Measurements from ENCODE around the gene PRX. TPM values are rescaled to one million over a fixed set of nuclear protein-coding genes. Genes with fewer than 3 reads are reported as not detected.

The PRX gene
- polyA plus RNA-seq, 1 donor from 2014 or later, result 0.20 TPM

DNA sequence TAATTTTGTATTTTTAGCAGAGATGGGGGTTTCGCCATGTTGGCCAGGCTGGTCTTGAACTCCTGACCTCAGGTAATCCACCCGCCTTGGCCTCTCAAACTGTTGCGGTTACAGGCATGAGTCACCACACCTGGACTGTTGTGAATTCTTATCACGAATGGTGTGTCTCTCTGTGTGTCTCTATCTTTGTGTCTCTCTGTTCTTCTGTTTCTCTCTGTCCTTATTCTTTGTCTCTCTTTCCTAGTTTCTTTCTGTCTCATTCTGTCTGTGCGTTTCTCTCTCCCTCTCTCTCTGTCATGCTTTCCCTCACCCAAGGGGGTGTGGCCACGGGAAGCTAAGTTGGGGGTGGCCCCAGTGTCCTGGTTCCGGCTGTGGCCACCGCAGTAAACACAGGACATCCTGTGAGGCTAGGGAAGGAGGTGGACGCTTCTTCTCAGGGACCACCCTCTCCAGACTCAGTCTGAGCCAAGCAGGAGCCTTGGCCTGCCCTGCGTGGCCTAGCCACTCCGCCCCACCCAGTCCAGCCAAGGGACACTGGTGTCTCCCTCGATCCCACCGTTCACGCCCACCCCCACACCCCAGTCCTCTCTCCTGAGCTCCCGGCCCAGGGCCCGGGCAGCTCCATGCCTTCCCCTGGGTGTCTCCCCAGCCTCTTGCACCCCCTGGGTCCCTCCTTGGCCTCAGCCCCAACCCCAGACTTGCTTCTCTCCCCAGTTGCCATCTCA is 3.9 kb upstream of the PRX start:
- Histone ChIP-seq H3K9me2 (ENCODE audit: insufficient read depth, low read length) (no peaks in the 10 kb centered on the region), H3K79me2 (replicated peaks; ENCODE audit: insufficient read depth, low read length) (no peaks in the 10 kb centered on the region), H3K4me3 (ENCODE audit: low read length) (no peak overlapping the region), H3K9ac (ENCODE audit: low read length) (no peak overlapping the region), H3F3A (ENCODE audit: insufficient read depth, low read length, poor library complexity, severe bottlenecking) (no peaks in the 10 kb centered on the region), H3K27me3 (ENCODE audit: insufficient read depth, low read depth, low read length) (no peaks in the 10 kb centered on the region), H3K27ac (ENCODE audit: low read length) (no peak overlapping the region), H3K4me2 (ENCODE audit: low read length) (no peak overlapping the region), H4K20me1 (ENCODE audit: insufficient read depth) (no peaks in the 10 kb centered on the region), H3K9me3 (ENCODE audit: low read length) (no peaks in the 10 kb centered on the region), H3K36me3 (ENCODE audit: insufficient read depth, low read length) (no peaks in the 10 kb centered on the region), H2AFZ (ENCODE audit: low read depth, low read length) (no peak overlapping the region)
- TF ChIP-seq, protein P1, sequence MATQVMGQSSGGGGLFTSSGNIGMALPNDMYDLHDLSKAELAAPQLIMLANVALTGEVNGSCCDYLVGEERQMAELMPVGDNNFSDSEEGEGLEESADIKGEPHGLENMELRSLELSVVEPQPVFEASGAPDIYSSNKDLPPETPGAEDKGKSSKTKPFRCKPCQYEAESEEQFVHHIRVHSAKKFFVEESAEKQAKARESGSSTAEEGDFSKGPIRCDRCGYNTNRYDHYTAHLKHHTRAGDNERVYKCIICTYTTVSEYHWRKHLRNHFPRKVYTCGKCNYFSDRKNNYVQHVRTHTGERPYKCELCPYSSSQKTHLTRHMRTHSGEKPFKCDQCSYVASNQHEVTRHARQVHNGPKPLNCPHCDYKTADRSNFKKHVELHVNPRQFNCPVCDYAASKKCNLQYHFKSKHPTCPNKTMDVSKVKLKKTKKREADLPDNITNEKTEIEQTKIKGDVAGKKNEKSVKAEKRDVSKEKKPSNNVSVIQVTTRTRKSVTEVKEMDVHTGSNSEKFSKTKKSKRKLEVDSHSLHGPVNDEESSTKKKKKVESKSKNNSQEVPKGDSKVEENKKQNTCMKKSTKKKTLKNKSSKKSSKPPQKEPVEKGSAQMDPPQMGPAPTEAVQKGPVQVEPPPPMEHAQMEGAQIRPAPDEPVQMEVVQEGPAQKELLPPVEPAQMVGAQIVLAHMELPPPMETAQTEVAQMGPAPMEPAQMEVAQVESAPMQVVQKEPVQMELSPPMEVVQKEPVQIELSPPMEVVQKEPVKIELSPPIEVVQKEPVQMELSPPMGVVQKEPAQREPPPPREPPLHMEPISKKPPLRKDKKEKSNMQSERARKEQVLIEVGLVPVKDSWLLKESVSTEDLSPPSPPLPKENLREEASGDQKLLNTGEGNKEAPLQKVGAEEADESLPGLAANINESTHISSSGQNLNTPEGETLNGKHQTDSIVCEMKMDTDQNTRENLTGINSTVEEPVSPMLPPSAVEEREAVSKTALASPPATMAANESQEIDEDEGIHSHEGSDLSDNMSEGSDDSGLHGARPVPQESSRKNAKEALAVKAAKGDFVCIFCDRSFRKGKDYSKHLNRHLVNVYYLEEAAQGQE (IDR thresholded peaks at IDR 0.05; ENCODE audit: borderline replicate concordance), result no peak
- no peak for TF ChIP-seq MXI1 (conservative IDR thresholded peaks at IDR 0.05; ENCODE audit: poor library complexity, severe bottlenecking)
- no peak for TF ChIP-seq SMC3 (conservative IDR thresholded peaks at IDR 0.05; ENCODE audit: poor library complexity)
- TF ChIP-seq POLR2AphosphoS5 (IDR thresholded peaks at IDR 0.05), result no peak
- TF ChIP-seq RAD21 (conservative IDR thresholded peaks at IDR 0.05), result no peak

DNA sequence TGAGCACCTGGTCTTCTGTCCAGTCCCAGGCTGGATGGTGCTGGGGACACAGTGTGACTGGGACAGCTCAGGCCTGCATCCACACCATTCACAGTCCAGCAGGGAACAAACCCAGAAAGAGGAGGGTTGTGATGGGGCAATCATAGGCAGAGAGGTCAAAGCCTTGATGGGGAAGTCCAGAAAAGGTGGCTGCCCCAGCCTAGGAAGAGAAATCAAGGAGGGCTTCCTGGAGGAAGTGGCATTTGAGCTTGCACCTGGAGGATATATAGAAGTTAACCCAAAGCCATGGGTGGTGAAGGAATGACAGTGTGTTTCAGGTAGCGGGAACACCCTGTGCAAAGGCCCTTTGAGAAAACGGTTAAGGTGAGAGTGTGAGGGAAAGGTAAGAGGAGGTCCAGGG is 2.6 kb upstream of the PRX start:
- no peaks in the 10 kb centered on the region for H3K9me2 ChIP-seq (ENCODE audit: insufficient read depth, low read length)
- H3K27ac ChIP-seq (ENCODE audit: low read length), result no peak overlapping the region
- no peaks in the 10 kb centered on the region for H3K9me3 ChIP-seq (ENCODE audit: low read length)
- TF ChIP-seq POLR2AphosphoS5 (IDR thresholded peaks at IDR 0.05) (no peak), SMC3 (conservative IDR thresholded peaks at IDR 0.05; ENCODE audit: poor library complexity) (no peak), TAF1 (IDR thresholded peaks at IDR 0.05; ENCODE audit: low read depth) (no peak), MXI1 (conservative IDR thresholded peaks at IDR 0.05; ENCODE audit: poor library complexity, severe bottlenecking) (no peak), EP300 (conservative IDR thresholded peaks at IDR 0.05; ENCODE audit: poor library complexity, severe bottlenecking) (no peak), EZH2 (IDR thresholded peaks at IDR 0.05; ENCODE audit: borderline replicate concordance, insufficient read depth, low read length, poor library complexity, severe bottlenecking) (no peak), RAD21 (conservative IDR thresholded peaks at IDR 0.05) (no peak), CTCF (IDR thresholded peaks at IDR 0.05; ENCODE audit: poor library complexity, severe bottlenecking) (no peak)
- TF ChIP-seq, protein P1 (IDR thresholded peaks at IDR 0.05; ENCODE audit: borderline replicate concordance), result no peak
- H3K36me3 ChIP-seq (ENCODE audit: insufficient read depth, low read length), result no peaks in the 10 kb centered on the region
- H3K4me2 ChIP-seq (ENCODE audit: low read length), result no peak overlapping the region
- no peak overlapping the region for H3K9ac ChIP-seq (ENCODE audit: low read length)
- H3K79me2 ChIP-seq (replicated peaks; ENCODE audit: insufficient read depth, low read length), result no peaks in the 10 kb centered on the region
- H3K27me3 ChIP-seq (ENCODE audit: insufficient read depth, low read depth, low read length), result no peaks in the 10 kb centered on the region
- no peak overlapping the region for H2AFZ ChIP-seq (ENCODE audit: low read depth, low read length)
- H3F3A ChIP-seq (ENCODE audit: insufficient read depth, low read length, poor library complexity, severe bottlenecking), result no peaks in the 10 kb centered on the region
- H4K20me1 ChIP-seq (ENCODE audit: insufficient read depth), result no peaks in the 10 kb centered on the region
- no peak overlapping the region for H3K4me3 ChIP-seq (ENCODE audit: low read length)

Measured in neural cell (in vitro differentiated cells).